ENCODE data around the gene NTM.

DNA sequence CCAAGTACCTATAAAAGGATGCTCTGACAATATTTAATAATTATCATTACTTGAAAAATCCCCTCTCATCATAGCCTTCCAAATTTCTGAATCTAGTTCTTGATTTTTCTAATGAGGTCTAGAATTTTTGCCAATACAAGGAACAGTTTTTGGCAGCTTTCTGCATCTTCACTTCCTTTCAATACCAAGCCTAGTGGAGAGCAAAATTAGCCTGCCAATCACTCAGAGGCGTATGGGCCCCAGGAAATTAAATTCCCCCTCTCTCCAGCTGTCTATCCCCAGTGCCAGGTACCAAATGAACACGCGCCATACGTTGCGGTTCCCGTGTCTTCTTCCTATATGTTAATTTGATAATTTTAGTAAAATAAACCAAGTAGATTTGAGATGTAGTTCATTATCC lies 293.9 kb downstream of the NTM start:
- TF ChIP-seq POLR2AphosphoS5 (IDR thresholded peaks at IDR 0.05; ENCODE audit: low read depth, low read length) (no peak), GABPA (IDR thresholded peaks at IDR 0.05; ENCODE audit: borderline replicate concordance, insufficient read depth, low read length) (no peak)
- TF ChIP-seq, protein P1, sequence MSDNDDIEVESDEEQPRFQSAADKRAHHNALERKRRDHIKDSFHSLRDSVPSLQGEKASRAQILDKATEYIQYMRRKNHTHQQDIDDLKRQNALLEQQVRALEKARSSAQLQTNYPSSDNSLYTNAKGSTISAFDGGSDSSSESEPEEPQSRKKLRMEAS (IDR thresholded peaks at IDR 0.05), result no peak
- TF ChIP-seq, protein P2, sequence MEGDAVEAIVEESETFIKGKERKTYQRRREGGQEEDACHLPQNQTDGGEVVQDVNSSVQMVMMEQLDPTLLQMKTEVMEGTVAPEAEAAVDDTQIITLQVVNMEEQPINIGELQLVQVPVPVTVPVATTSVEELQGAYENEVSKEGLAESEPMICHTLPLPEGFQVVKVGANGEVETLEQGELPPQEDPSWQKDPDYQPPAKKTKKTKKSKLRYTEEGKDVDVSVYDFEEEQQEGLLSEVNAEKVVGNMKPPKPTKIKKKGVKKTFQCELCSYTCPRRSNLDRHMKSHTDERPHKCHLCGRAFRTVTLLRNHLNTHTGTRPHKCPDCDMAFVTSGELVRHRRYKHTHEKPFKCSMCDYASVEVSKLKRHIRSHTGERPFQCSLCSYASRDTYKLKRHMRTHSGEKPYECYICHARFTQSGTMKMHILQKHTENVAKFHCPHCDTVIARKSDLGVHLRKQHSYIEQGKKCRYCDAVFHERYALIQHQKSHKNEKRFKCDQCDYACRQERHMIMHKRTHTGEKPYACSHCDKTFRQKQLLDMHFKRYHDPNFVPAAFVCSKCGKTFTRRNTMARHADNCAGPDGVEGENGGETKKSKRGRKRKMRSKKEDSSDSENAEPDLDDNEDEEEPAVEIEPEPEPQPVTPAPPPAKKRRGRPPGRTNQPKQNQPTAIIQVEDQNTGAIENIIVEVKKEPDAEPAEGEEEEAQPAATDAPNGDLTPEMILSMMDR (IDR thresholded peaks at IDR 0.05; ENCODE audit: control extremely low read depth in 1 of 3, insufficient read depth in 1 of 3, low read depth in 1 of 3, low read length in 3 of 3), result no peak
